LHCN-M2 (cell line): ENCODE measurements around the gene LYSMD4. TPM values are rescaled to one million over a fixed set of nuclear protein-coding genes. Genes with fewer than 3 reads are reported as not detected.

Source experiments
- DNase-seq: peaks from one replicate; pipeline ENCODE4 v3.0.0-alpha.2; 2012; ENCODE audit warnings: low read depth
- total RNA-seq: library from RNA; depleted of rRNA; stranded (reverse); fragments of >200 nt; gene quantifications from 2 replicates; pipeline ENCODE4 v1.2.3, GENCODE V29; 2014; rRNA removed

LYSMD4 gene
- total RNA-seq, 1 experiment from 2014 or later, result 7.5 TPM

GRCh38 chr15:99706557-99707303, 26.5 kb downstream of the LYSMD4 start:
- peak; percentile 42 for DNase-seq

- peak; percentile 84 for DNase-seq
Observed at GRCh38 chr15:99704444-99704838, 28.8 kb downstream of the LYSMD4 start.

- peak; percentile 83 for DNase-seq
Observed at GRCh38 chr15:99703603-99704443, 29.4 kb downstream of the LYSMD4 start.

GRCh38 chr15:99702895-99703602, 30.2 kb downstream of the LYSMD4 start:
- no peak for DNase-seq

GRCh38 chr15:99696096-99696495, 37.1 kb downstream of the LYSMD4 start:
- DNase-seq, result no peak

- DNase-seq, result no peak
Observed at GRCh38 chr15:99692825-99693224, 40.4 kb downstream of the LYSMD4 start.

GRCh38 chr15:99686290-99686689, 46.9 kb downstream of the LYSMD4 start:
- DNase-seq, result no peak

GRCh38 chr15:99683000-99683670, 50.1 kb downstream of the LYSMD4 start:
- no peak for DNase-seq

- peak; percentile 71 for DNase-seq
Observed at GRCh38 chr15:99682455-99682854, 50.8 kb downstream of the LYSMD4 start.

GRCh38 chr15:99681990-99682389, 51.2 kb downstream of the LYSMD4 start:
- DNase-seq, result no peak

GRCh38 chr15:99680276-99680675, 53.0 kb downstream of the LYSMD4 start:
- DNase-seq, result no peak

GRCh38 chr15:99677540-99678134, 55.6 kb downstream of the LYSMD4 start:
- DNase-seq, result no peak

Other genes starting within 250 kb of the LYSMD4 start
- 44.7 and 47.2 TPM in 2 replicates for gene MEF2A, start 167.5 kb downstream of the LYSMD4 start, total RNA-seq